Uterus (tissue), 2 donors: ENCODE results near the gene GTF3C2.

Experiments
- CTCF ChIP-seq, 4 experiments: fragments of 200-600 bp in 2 of 4; fragments of 450-650 bp in 2 of 4; sonication (generic) in 2 of 4; IDR thresholded peaks; one replicate each; pipeline ENCODE4 v1.5.1; 2016 to 2019; ENCODE audit warnings: antibody characterized with exemption in 4 of 4, mild to moderate bottlenecking in 2 of 4, moderate library complexity in 1 of 4
- POLR2A ChIP-seq, 2 donors: fragments of 450-650 bp; IDR thresholded peaks; one replicate each; pipeline ENCODE4 v1.6.1; 2016; ENCODE audit warnings: antibody characterized with exemption in 2 of 2, mild to moderate bottlenecking in 1 of 2, moderate library complexity in 1 of 2

- TF ChIP-seq CTCF (IDR thresholded peaks at IDR 0.05) (no peak), POLR2A (IDR thresholded peaks at IDR 0.05) (no peak)
Observed at GRCh38 chr2:27379836-27380625, 23.5 kb upstream of the GTF3C2 start.
